Neural cell (in vitro differentiated cells): ENCODE measurements around the gene MAMLD1. TPM values are rescaled to one million over a fixed set of nuclear protein-coding genes. Genes with fewer than 3 reads are reported as not detected.

Experiments
- H2AFZ ChIP-seq: fragments of 200-600, 300-800 bp; sonication (generic), shearing (Covaris generic); 2 replicates; pipeline ENCODE4 v1.6.0; 2014; ENCODE audit warnings: low read depth, mild to moderate bottlenecking, antibody characterized with exemption, low read length, moderate library complexity
- H3F3A ChIP-seq: fragments of 200-600 bp; shearing (Covaris generic); 2 replicates; pipeline ENCODE4 v1.6.1; 2016; ENCODE audit warnings: mild to moderate bottlenecking, moderate library complexity, mixed read lengths, antibody characterized with exemption, low read length; ENCODE audit not compliant: insufficient read depth, poor library complexity, severe bottlenecking
- H3K27ac ChIP-seq: fragments of 200-600, 300-800 bp; sonication (generic), shearing (Covaris generic); 2 replicates; pipeline ENCODE4 v1.5.1; 2014; ENCODE audit warnings: mild to moderate bottlenecking, low read length, moderate library complexity
- H3K27me3 ChIP-seq: fragments of 300-800, 200-600 bp; sonication (generic), shearing (Covaris generic); 2 replicates; pipeline ENCODE4 v1.6.0; 2014; ENCODE audit warnings: mild to moderate bottlenecking, low read depth, low read length, moderate library complexity; ENCODE audit not compliant: insufficient read depth
- H3K36me3 ChIP-seq: fragments of 300-800, 200-600 bp; sonication (generic), shearing (Covaris generic); 2 replicates; pipeline ENCODE4 v1.5.1; 2014; ENCODE audit warnings: mild to moderate bottlenecking, antibody characterized with exemption, low read length, moderate library complexity; ENCODE audit not compliant: insufficient read depth
- H3K4me2 ChIP-seq: fragments of 300-800, 200-600 bp; sonication (generic), shearing (Covaris generic); 2 replicates; pipeline ENCODE4 v1.6.0; 2014; ENCODE audit warnings: mild to moderate bottlenecking, low read length
- H3K4me3 ChIP-seq: fragments of 300-800, 200-600 bp; sonication (generic), shearing (Covaris generic); 2 replicates; pipeline ENCODE4 v1.5.1; 2014; ENCODE audit warnings: mild to moderate bottlenecking, low read length, moderate library complexity
- H3K79me2 ChIP-seq: fragments of 200-600 bp; shearing (Covaris generic); replicated peaks from 2 replicates; pipeline ENCODE4 v1.6.0; 2014; ENCODE audit warnings: mild to moderate bottlenecking, low read length, moderate library complexity; ENCODE audit not compliant: insufficient read depth
- H3K9ac ChIP-seq: fragments of 300-800, 200-600 bp; sonication (generic), shearing (Covaris generic); 2 replicates; pipeline ENCODE4 v1.6.1; 2016; ENCODE audit warnings: mild to moderate bottlenecking, low read length, mixed read lengths
- H3K9me2 ChIP-seq: fragments of 200-600 bp; shearing (Covaris generic); 2 replicates; pipeline ENCODE4 v1.6.1; 2016; ENCODE audit warnings: mild to moderate bottlenecking, low read length, mixed read lengths; ENCODE audit not compliant: insufficient read depth
- H3K9me3 ChIP-seq: fragments of 200-600, 300-800 bp; sonication (generic), shearing (Covaris generic); 2 replicates; pipeline ENCODE4 v1.6.1; 2016; ENCODE audit warnings: mild to moderate bottlenecking, mixed run types, low read length, moderate library complexity, mixed read lengths
- H4K20me1 ChIP-seq: fragments of 200-600 bp; shearing (Covaris generic); 2 replicates; pipeline ENCODE4 v1.6.1; 2016; ENCODE audit warnings: mild to moderate bottlenecking, mixed run types; ENCODE audit not compliant: insufficient read depth
- CTCF ChIP-seq: fragments of 450-650 bp; IDR thresholded peaks from 2 replicates; pipeline ENCODE4 v1.5.1; 2014; ENCODE audit warnings: antibody characterized with exemption, mild to moderate bottlenecking, moderate library complexity; ENCODE audit not compliant: poor library complexity, severe bottlenecking
- EP300 ChIP-seq: fragments of 450-650 bp; conservative IDR thresholded peaks from 2 replicates; pipeline ENCODE4 v1.6.1; 2014; ENCODE audit warnings: antibody characterized with exemption, mild to moderate bottlenecking, moderate library complexity; ENCODE audit not compliant: poor library complexity, severe bottlenecking
- EZH2 ChIP-seq: fragments of 200-600, 300-800 bp; shearing (Covaris generic), sonication (generic); IDR thresholded peaks from 2 replicates; pipeline ENCODE4 v1.6.1; 2014; ENCODE audit warnings: antibody characterized with exemption, low read length, borderline replicate concordance, mild to moderate bottlenecking; ENCODE audit not compliant: insufficient read depth, poor library complexity, severe bottlenecking
- MXI1 ChIP-seq: fragments of 450-650 bp; conservative IDR thresholded peaks from 2 replicates; pipeline ENCODE4 v1.6.1; 2014; ENCODE audit warnings: antibody characterized with exemption, mild to moderate bottlenecking; ENCODE audit not compliant: poor library complexity, severe bottlenecking
- POLR2AphosphoS5 ChIP-seq: IDR thresholded peaks from 2 replicates; pipeline ENCODE4 v1.6.1; 2012
- RAD21 ChIP-seq: fragments of 450-650 bp; conservative IDR thresholded peaks from 2 replicates; pipeline ENCODE4 v1.6.1; 2014; ENCODE audit warnings: antibody characterized with exemption, mild to moderate bottlenecking, moderate library complexity
- SMC3 ChIP-seq: fragments of 450-650 bp; conservative IDR thresholded peaks from 2 replicates; pipeline ENCODE4 v1.6.1; 2014; ENCODE audit warnings: antibody characterized with exemption, mild to moderate bottlenecking, moderate library complexity; ENCODE audit not compliant: poor library complexity
- TAF1 ChIP-seq: IDR thresholded peaks from 2 replicates; pipeline ENCODE4 v1.6.1; 2012; ENCODE audit warnings: low read depth
- polyA plus RNA-seq: library from polyadenylated mRNA; depleted of rRNA; stranded (reverse); fragments of >200 nt; gene quantifications from 2 replicates; pipeline ENCODE4 v1.2.3, GENCODE V29; 2014
- TF ChIP-seq, protein P1 (sequence below): IDR thresholded peaks from 2 replicates; pipeline ENCODE4 v1.6.1; 2012; ENCODE audit warnings: borderline replicate concordance

MAMLD1 gene
- polyA plus RNA-seq, 1 donor from 2014 or later: 1.4 TPM

DNA sequence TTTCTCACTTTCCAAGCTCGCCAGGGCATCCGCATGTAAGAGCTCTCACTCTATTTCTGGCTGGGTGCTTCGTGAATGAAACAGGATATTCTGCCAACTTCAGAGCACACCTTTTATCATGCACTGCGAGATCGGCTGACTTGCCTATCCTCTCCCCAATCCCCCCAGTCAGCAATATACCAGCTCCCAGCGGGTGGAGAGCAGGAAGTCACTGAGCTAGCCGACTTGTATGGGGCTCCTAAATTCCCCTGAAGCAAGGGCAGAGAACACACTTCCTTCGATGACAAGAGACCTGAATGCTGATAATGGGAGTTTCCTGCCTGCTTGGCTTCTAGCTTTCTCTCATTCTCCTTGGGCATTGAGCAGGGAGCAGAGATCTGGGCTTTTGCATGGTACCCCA, 33.8 kb upstream of the MAMLD1 start:
- no peak overlapping the region for H3K9ac ChIP-seq
- H2AFZ ChIP-seq: no peak overlapping the region
- H3K4me3 ChIP-seq: no peak overlapping the region
- TF ChIP-seq EZH2: no peak
- no peak for TF ChIP-seq EP300
- no peak for TF ChIP-seq MXI1
- TF ChIP-seq, protein P1, sequence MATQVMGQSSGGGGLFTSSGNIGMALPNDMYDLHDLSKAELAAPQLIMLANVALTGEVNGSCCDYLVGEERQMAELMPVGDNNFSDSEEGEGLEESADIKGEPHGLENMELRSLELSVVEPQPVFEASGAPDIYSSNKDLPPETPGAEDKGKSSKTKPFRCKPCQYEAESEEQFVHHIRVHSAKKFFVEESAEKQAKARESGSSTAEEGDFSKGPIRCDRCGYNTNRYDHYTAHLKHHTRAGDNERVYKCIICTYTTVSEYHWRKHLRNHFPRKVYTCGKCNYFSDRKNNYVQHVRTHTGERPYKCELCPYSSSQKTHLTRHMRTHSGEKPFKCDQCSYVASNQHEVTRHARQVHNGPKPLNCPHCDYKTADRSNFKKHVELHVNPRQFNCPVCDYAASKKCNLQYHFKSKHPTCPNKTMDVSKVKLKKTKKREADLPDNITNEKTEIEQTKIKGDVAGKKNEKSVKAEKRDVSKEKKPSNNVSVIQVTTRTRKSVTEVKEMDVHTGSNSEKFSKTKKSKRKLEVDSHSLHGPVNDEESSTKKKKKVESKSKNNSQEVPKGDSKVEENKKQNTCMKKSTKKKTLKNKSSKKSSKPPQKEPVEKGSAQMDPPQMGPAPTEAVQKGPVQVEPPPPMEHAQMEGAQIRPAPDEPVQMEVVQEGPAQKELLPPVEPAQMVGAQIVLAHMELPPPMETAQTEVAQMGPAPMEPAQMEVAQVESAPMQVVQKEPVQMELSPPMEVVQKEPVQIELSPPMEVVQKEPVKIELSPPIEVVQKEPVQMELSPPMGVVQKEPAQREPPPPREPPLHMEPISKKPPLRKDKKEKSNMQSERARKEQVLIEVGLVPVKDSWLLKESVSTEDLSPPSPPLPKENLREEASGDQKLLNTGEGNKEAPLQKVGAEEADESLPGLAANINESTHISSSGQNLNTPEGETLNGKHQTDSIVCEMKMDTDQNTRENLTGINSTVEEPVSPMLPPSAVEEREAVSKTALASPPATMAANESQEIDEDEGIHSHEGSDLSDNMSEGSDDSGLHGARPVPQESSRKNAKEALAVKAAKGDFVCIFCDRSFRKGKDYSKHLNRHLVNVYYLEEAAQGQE: no peak
- TF ChIP-seq CTCF: no peak
- no peak for TF ChIP-seq SMC3
- TF ChIP-seq POLR2AphosphoS5: no peak
- no peaks in the 10 kb centered on the region for H3K36me3 ChIP-seq
- no peak overlapping the region for H3K4me2 ChIP-seq
- H3K27me3 ChIP-seq: no peaks in the 10 kb centered on the region
- no peaks in the 10 kb centered on the region for H3K79me2 ChIP-seq
- H3K9me2 ChIP-seq: no peaks in the 10 kb centered on the region
- H3F3A ChIP-seq: no peaks in the 10 kb centered on the region
- H3K27ac ChIP-seq: no peak overlapping the region
- no peaks in the 10 kb centered on the region for H4K20me1 ChIP-seq
- no peaks in the 10 kb centered on the region for H3K9me3 ChIP-seq

- H3K4me3 ChIP-seq: no peak overlapping the region
- no peaks in the 10 kb centered on the region for H3K27me3 ChIP-seq
- no peak for TF ChIP-seq RAD21
- no peak for TF ChIP-seq EZH2
- TF ChIP-seq MXI1: no peak
- TF ChIP-seq SMC3: no peak
- TF ChIP-seq POLR2AphosphoS5: no peak
- TF ChIP-seq, protein P1: no peak
- no peak for TF ChIP-seq EP300
- TF ChIP-seq TAF1: no peak
- no peak for TF ChIP-seq CTCF
- H3F3A ChIP-seq: no peaks in the 10 kb centered on the region
- no peak overlapping the region for H3K9ac ChIP-seq
- no peak overlapping the region for H2AFZ ChIP-seq
- H3K9me2 ChIP-seq: no peaks in the 10 kb centered on the region
- no peaks in the 10 kb centered on the region for H3K79me2 ChIP-seq
- H3K4me2 ChIP-seq: no peak overlapping the region
- H3K9me3 ChIP-seq: no peaks in the 10 kb centered on the region
- no peak overlapping the region for H3K27ac ChIP-seq
- no peaks in the 10 kb centered on the region for H3K36me3 ChIP-seq
- no peaks in the 10 kb centered on the region for H4K20me1 ChIP-seq
Observed at GRCh38 chrX:150329868-150330267, 33.2 kb upstream of the MAMLD1 start.
